HT1080 (cell line): ENCODE measurements around the gene POLR3K. TPM values are rescaled to one million over a fixed set of nuclear protein-coding genes. Genes with fewer than 3 reads are reported as not detected.
"Not testable (repeated sequence)": the region's sequence is repeated elsewhere in the genome, so short reads cannot be mapped to it uniquely, and the experiment has no call there.

ENCODE experiments used
- DNase-seq: peaks from one replicate; pipeline ENCODE4 v3.0.0-alpha.2; 2015; ENCODE audit warnings: low read depth
- total RNA-seq: library from RNA; depleted of rRNA; stranded (reverse); fragments of >200 nt; shearing (Covaris generic); gene quantifications from 2 replicates; pipeline ENCODE4 v1.2.3, GENCODE V29; 2014

POLR3K gene
- total RNA-seq, 1 experiment from 2014 or later: 18.2 TPM

GRCh38 chr16:47234-47633 is 6.2 kb downstream of the POLR3K start:
- no peak for DNase-seq

- not testable (repeated sequence) for DNase-seq
Measured at GRCh38 chr16:46510-46909, 6.9 kb downstream of the POLR3K start.

- DNase-seq: no peak
Measured at GRCh38 chr16:45454-45853, 8.0 kb downstream of the POLR3K start.

GRCh38 chr16:44655-45054 is 8.8 kb downstream of the POLR3K start:
- DNase-seq: no peak

- DNase-seq: no peak
Measured at GRCh38 chr16:43294-43693, 10.1 kb downstream of the POLR3K start.

- DNase-seq: no peak
Measured at GRCh38 chr16:42691-43090, 10.7 kb downstream of the POLR3K start.

- no peak for DNase-seq
Measured at GRCh38 chr16:42069-42457, 11.3 kb downstream of the POLR3K start.

GRCh38 chr16:41439-42068 is 11.9 kb downstream of the POLR3K start:
- no peak for DNase-seq

GRCh38 chr16:38941-39892 is 14.2 kb downstream of the POLR3K start:
- no peak for DNase-seq

- not testable (repeated sequence) for DNase-seq
Measured at GRCh38 chr16:38206-38605, 15.2 kb downstream of the POLR3K start.

- DNase-seq: no peak
Measured at GRCh38 chr16:37511-37910, 15.9 kb downstream of the POLR3K start.

- DNase-seq: no peak
Measured at GRCh38 chr16:36336-36984, 16.9 kb downstream of the POLR3K start.

- DNase-seq: no peak
Measured at GRCh38 chr16:35678-36305, 17.6 kb downstream of the POLR3K start.

GRCh38 chr16:35011-35677 is 18.3 kb downstream of the POLR3K start:
- no peak for DNase-seq

GRCh38 chr16:34648-34987 is 18.8 kb downstream of the POLR3K start:
- DNase-seq: no peak

GRCh38 chr16:33877-34647 is 19.3 kb downstream of the POLR3K start:
- no peak for DNase-seq

GRCh38 chr16:33154-33876 is 20.1 kb downstream of the POLR3K start:
- DNase-seq: not testable (repeated sequence)

GRCh38 chr16:30627-31026 is 22.8 kb downstream of the POLR3K start:
- not testable (repeated sequence) for DNase-seq

- DNase-seq: not testable (repeated sequence)
Measured at GRCh38 chr16:25926-26348, 27.5 kb downstream of the POLR3K start.

GRCh38 chr16:24151-24550 is 29.3 kb downstream of the POLR3K start:
- DNase-seq: not testable (repeated sequence)
